Keratinocyte (primary cell): Measurements from ENCODE around the gene OR51S1.

Source experiments
- CTCF ChIP-seq, 3 experiments: IDR thresholded peaks in 1 of 3; conservative IDR thresholded peaks in 1 of 3; optimal IDR thresholded peaks in 1 of 3; 2 replicates in 2 of 3; 3 replicates in 1 of 3; pipeline versions ENCODE3 to v1.5.1; 2011; ENCODE audit warnings: low read length in 3 of 3, mild to moderate bottlenecking in 3 of 3, moderate library complexity in 2 of 3, control low read depth in 1 of 3, inconsistent platforms in 1 of 3; ENCODE audit not compliant: insufficient read depth in 2 of 3; ENCODE audit errors: extremely low read depth in 1 of 3
- EZH2 ChIP-seq: IDR thresholded peaks from one replicate; pipeline ENCODE4 v1.6.1; 2012; ENCODE audit warnings: inconsistent platforms, mild to moderate bottlenecking, low read length, moderate library complexity

GRCh38 chr11:4887591-4887990, 38.6 kb upstream of the OR51S1 start:
- no peak for TF ChIP-seq CTCF (optimal IDR thresholded peaks at IDR 0.05 in 1 of 3, IDR thresholded peaks at IDR 0.05 in 1 of 3, conservative IDR thresholded peaks at IDR 0.05 in 1 of 3; ENCODE audit: extremely low read depth in 1 of 3, insufficient read depth in 2 of 3, low read length in 3 of 3)
- TF ChIP-seq EZH2, result no peak
